Thyroid gland (tissue), 4 donors: Measurements from ENCODE around the gene PBX3. TPM values are rescaled to one million over a fixed set of nuclear protein-coding genes. Genes with fewer than 3 reads are reported as not detected.

Experiments
- DNase-seq, 2 donors: peaks; one replicate each; pipeline ENCODE4 v3.0.0-alpha.2; 2019
- H3K27ac ChIP-seq, 3 donors: fragments of 200-600 bp; sonication (generic); 1 replicate in 2 of 3; 2 replicates in 1 of 3; pipeline ENCODE4 v1.5.1; 2016 to 2019; ENCODE audit warnings: mild to moderate bottlenecking in 1 of 3, moderate library complexity in 1 of 3
- H3K27me3 ChIP-seq: fragments of 200-600 bp; sonication (generic); one replicate; pipeline ENCODE4 v1.5.1; 2019
- H3K36me3 ChIP-seq, 2 donors: fragments of 200-600 bp; sonication (generic); one replicate each; pipeline ENCODE4 v1.5.1; 2016 to 2019
- H3K4me1 ChIP-seq, 2 donors: fragments of 200-600 bp; sonication (generic); one replicate each; pipeline ENCODE4 v1.5.1; 2017 to 2019
- H3K4me3 ChIP-seq, 3 donors: fragments of 200-600 bp; sonication (generic); replicated peaks in 1 of 3; 1 replicate in 2 of 3; 2 replicates in 1 of 3; pipeline ENCODE4 v1.5.1; 2016; ENCODE audit warnings: mild to moderate bottlenecking in 1 of 3
- H3K9me3 ChIP-seq: fragments of 200-600 bp; sonication (generic); one replicate; pipeline ENCODE4 v1.5.1; 2017
- CTCF ChIP-seq, 6 experiments: fragments of 200-600 bp in 3 of 6; fragments of 450-650 bp in 3 of 6; sonication (generic) in 3 of 6; IDR thresholded peaks; one replicate each; pipeline ENCODE4 v1.5.1; 2016 to 2019; ENCODE audit warnings: antibody characterized with exemption in 6 of 6, mild to moderate bottlenecking in 2 of 6, inconsistent platforms in 1 of 6, moderate library complexity in 1 of 6
- POLR2A ChIP-seq, 2 donors: fragments of 450-650 bp; IDR thresholded peaks; one replicate each; pipeline ENCODE4 v1.6.1; 2017; ENCODE audit warnings: antibody characterized with exemption in 2 of 2, mild to moderate bottlenecking in 2 of 2, moderate library complexity in 1 of 2
- WGBS, 2 donors: methylation state at CpG; one replicate each; pipeline ENCODE4 v1.1.5; 2017; 5-methylcytosine and 5-hydroxymethylcytosine counted together
- intact Hi-C: fragments of 100-400 bp; cut with DNase I; formaldehyde crosslinking; loops from one replicate; pipeline ENCODE4 v1.15.1; 2023
- total RNA-seq, 4 donors: library from RNA; depleted of rRNA; stranded (reverse); fragments of >200 nt; gene quantifications; one replicate each; pipeline ENCODE4 v1.2.3, GENCODE V29; 2016

The PBX3 gene
- total RNA-seq, 4 donors from 2014 or later: 68.5 to 108 (median 71.3) TPM

- no peaks in the 10 kb centered on the region for H3K36me3 ChIP-seq
- no peak for DNase-seq
- no peak overlapping the region for H3K27ac ChIP-seq
- intact Hi-C loops: no loop called here
- H3K9me3 ChIP-seq: no peaks in the 10 kb centered on the region
- no peaks in the 10 kb centered on the region for H3K4me1 ChIP-seq
- no peak overlapping the region for H3K4me3 ChIP-seq
- TF ChIP-seq POLR2A (IDR thresholded peaks at IDR 0.05): no peak
- no peak for TF ChIP-seq CTCF (IDR thresholded peaks at IDR 0.05)
- WGBS, 2 donors: 88 to 90% methylated on average over 2 to 4 of the region's 4 CpGs
- no peaks in the 10 kb centered on the region for H3K27me3 ChIP-seq
Observed at GRCh38 chr9:125974705-125975104, 227.5 kb downstream of the PBX3 start.

- H3K36me3 ChIP-seq: no peaks in the 10 kb centered on the region
- no peak overlapping the region for H3K27ac ChIP-seq
- no peaks in the 10 kb centered on the region for H3K27me3 ChIP-seq
- intact Hi-C loops: no loop called here
- TF ChIP-seq POLR2A (IDR thresholded peaks at IDR 0.05) (no peak), CTCF (IDR thresholded peaks at IDR 0.05) (no peak)
- H3K4me3 ChIP-seq: no peak overlapping the region
- H3K4me1 ChIP-seq: no peaks in the 10 kb centered on the region
- H3K9me3 ChIP-seq: no peaks in the 10 kb centered on the region
- no peak for DNase-seq
Observed at GRCh38 chr9:125977223-125977622, 230.1 kb downstream of the PBX3 start.

- Histone ChIP-seq H3K36me3 (no peaks in the 10 kb centered on the region), H3K27ac (no peak overlapping the region), H3K4me1 (no peaks in the 10 kb centered on the region), H3K4me3 (no peak overlapping the region), H3K27me3 (no peaks in the 10 kb centered on the region), H3K9me3 (no peaks in the 10 kb centered on the region)
- intact Hi-C loops: no loop called here
- DNase-seq: no peak
- no peak for TF ChIP-seq CTCF (IDR thresholded peaks at IDR 0.05)
- TF ChIP-seq POLR2A (IDR thresholded peaks at IDR 0.05): no peak
- WGBS, 2 donors: 98% methylated on average over 1 of the region's 1 CpG
Observed at GRCh38 chr9:125979383-125979782, 232.2 kb downstream of the PBX3 start.

GRCh38 chr9:125982798-125983406 is 235.7 kb downstream of the PBX3 start:
- WGBS, 2 donors: 77 to 79% methylated on average over 7 of the region's 8 CpGs
- TF ChIP-seq POLR2A (IDR thresholded peaks at IDR 0.05) (no peak), CTCF (IDR thresholded peaks at IDR 0.05) (no peak)

GRCh38 chr9:125983681-125984080 is 236.5 kb downstream of the PBX3 start:
- H3K4me1 ChIP-seq: no peaks in the 10 kb centered on the region
- DNase-seq: no peak
- WGBS, 2 donors: 84 to 92% methylated on average over 5 of the region's 5 CpGs
- H3K9me3 ChIP-seq: no peaks in the 10 kb centered on the region
- H3K36me3 ChIP-seq: no peaks in the 10 kb centered on the region
- TF ChIP-seq POLR2A (IDR thresholded peaks at IDR 0.05) (no peak), CTCF (IDR thresholded peaks at IDR 0.05) (no peak)
- H3K4me3 ChIP-seq: no peak overlapping the region
- H3K27me3 ChIP-seq: no peaks in the 10 kb centered on the region
- no peak overlapping the region for H3K27ac ChIP-seq
- intact Hi-C loops: no loop called here

More at GRCh38 chr9:125982798-125983406, 235.7 kb downstream of the PBX3 start:
- H3K4me1 ChIP-seq: no peaks in the 10 kb centered on the region
- H3K27me3 ChIP-seq: no peaks in the 10 kb centered on the region
- no peak overlapping the region for H3K4me3 ChIP-seq
- DNase-seq: no peak
- H3K9me3 ChIP-seq: no peaks in the 10 kb centered on the region
- intact Hi-C loops: no loop called here
- H3K27ac ChIP-seq: no peak overlapping the region
- no peaks in the 10 kb centered on the region for H3K36me3 ChIP-seq
